Measurements from ENCODE around the gene SNCAIP.

DNA sequence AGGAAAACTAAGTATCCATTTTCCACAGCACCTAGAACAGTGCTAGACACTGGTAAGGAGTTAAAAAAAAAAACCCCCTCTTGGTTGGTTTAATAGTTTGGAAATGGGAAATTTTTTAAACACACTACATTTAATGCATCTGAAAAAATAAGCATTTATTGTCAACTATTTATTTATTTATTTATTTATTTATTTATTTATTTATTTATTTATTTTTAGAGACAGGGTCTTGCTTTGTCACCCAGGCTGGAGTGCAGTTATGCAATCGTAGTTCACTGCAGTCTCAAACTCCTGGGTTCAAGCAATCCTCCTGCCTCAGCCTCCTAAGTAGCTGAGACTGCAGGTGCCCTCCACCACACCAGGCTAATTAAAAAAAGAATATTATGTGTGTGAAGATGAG is 51.6 kb downstream of the SNCAIP start:
- TF ChIP-seq CTCF (IDR thresholded peaks at IDR 0.05) = no peak
- no peak for TF ChIP-seq POLR2AphosphoS5 (IDR thresholded peaks at IDR 0.05)
- no peak for TF ChIP-seq POLR2A (IDR thresholded peaks at IDR 0.05; ENCODE audit: low read depth)
